Fibroblast of lung (primary cell): Measurements from ENCODE around the gene TMEM272. TPM values are rescaled to one million over a fixed set of nuclear protein-coding genes. Genes with fewer than 3 reads are reported as not detected.
A peak's percentile ranks its signal among the peaks of the same experiment; 100 is the strongest.

Source experiments
- DNase-seq, 2 donors: peaks; one replicate each; pipeline versions ENCODE4 v3.0.0 to v3.0.0-alpha.2; 2010; ENCODE audit warnings: low read depth in 2 of 2
- H2AFZ ChIP-seq: 2 replicates; pipeline ENCODE4 v1.5.1; 2012; ENCODE audit warnings: low read length, control low read depth, inconsistent platforms
- H3K27ac ChIP-seq: 2 replicates; pipeline ENCODE4 v1.5.1; 2011; ENCODE audit warnings: low read length, control low read depth; ENCODE audit not compliant: insufficient read depth
- H3K27me3 ChIP-seq: 2 replicates; pipeline ENCODE4 v1.5.1; 2011; ENCODE audit warnings: mild to moderate bottlenecking, low read length; ENCODE audit not compliant: control insufficient read depth, insufficient read depth
- H3K36me3 ChIP-seq: 2 replicates; pipeline ENCODE4 v1.5.1; 2011; ENCODE audit warnings: low read length; ENCODE audit not compliant: control insufficient read depth, insufficient read depth
- H3K4me1 ChIP-seq: 2 replicates; pipeline ENCODE4 v1.5.1; 2011; ENCODE audit warnings: low read length; ENCODE audit not compliant: control insufficient read depth, insufficient read depth; ENCODE audit errors: extremely low read depth
- H3K4me2 ChIP-seq: 2 replicates; pipeline ENCODE4 v1.5.1; 2011; ENCODE audit warnings: low read length, control low read depth; ENCODE audit not compliant: insufficient read depth; ENCODE audit errors: extremely low read depth
- H3K4me3 ChIP-seq, 4 experiments: fragments of 200-600 bp in 1 of 4; sonication (generic) in 1 of 4; replicated peaks in 1 of 4; 2 replicates each; pipeline ENCODE4 v1.5.1; 2011 to 2016; ENCODE audit warnings: low read length in 4 of 4, low read depth in 3 of 4, mild to moderate bottlenecking in 3 of 4, control low read depth in 2 of 4, inconsistent platforms in 1 of 4, mixed read lengths in 1 of 4; ENCODE audit not compliant: insufficient read depth in 1 of 4; ENCODE audit errors: control extremely low read depth in 1 of 4
- H3K79me2 ChIP-seq: 2 replicates; pipeline ENCODE4 v1.5.1; 2012; ENCODE audit warnings: mild to moderate bottlenecking, low read length, inconsistent platforms; ENCODE audit not compliant: control insufficient read depth, insufficient read depth
- H3K9ac ChIP-seq: 2 replicates; pipeline ENCODE4 v1.5.1; 2011; ENCODE audit warnings: mild to moderate bottlenecking, low read length, control low read depth; ENCODE audit not compliant: insufficient read depth
- H3K9me3 ChIP-seq: 2 replicates; pipeline ENCODE4 v1.5.1; 2012; ENCODE audit warnings: low read depth, low read length; ENCODE audit not compliant: control insufficient read depth, insufficient read depth
- H4K20me1 ChIP-seq: 2 replicates; pipeline ENCODE4 v1.5.1; 2011; ENCODE audit warnings: low read length; ENCODE audit not compliant: control insufficient read depth, insufficient read depth; ENCODE audit errors: extremely low read depth
- EZH2 ChIP-seq: IDR thresholded peaks from 2 replicates; pipeline ENCODE4 v1.5.1; 2012; ENCODE audit warnings: low read length, control low read depth, mild to moderate bottlenecking; ENCODE audit errors: missing control alignments
- polyA plus RNA-seq, 2 donors: library from polyadenylated mRNA; depleted of rRNA in 1 of 2; stranded (reverse) in 1 of 2; unstranded in 1 of 2; fragments of >200 nt; gene quantifications; 2 replicates each; pipeline ENCODE4 v1.2.1, GENCODE V29; 2011 to 2012; ENCODE audit warnings: missing spikeins in 1 of 2
- total RNA-seq: library from RNA; depleted of rRNA; stranded (reverse); fragments of >200 nt; gene quantifications from 2 replicates; pipeline ENCODE4 v1.2.1, GENCODE V29; 2014
- TF ChIP-seq, protein P1 (sequence below), 2 donors: IDR thresholded peaks in 1 of 2; conservative IDR thresholded peaks in 1 of 2; 1 replicate in 1 of 2; 2 replicates in 1 of 2; pipeline ENCODE4 v1.5.1; 2011 to 2012; ENCODE audit warnings: low read length in 2 of 2, control low read depth in 1 of 2, inconsistent platforms in 1 of 2, low read depth in 1 of 2, mild to moderate bottlenecking in 1 of 2

TMEM272 gene
- total and polyA plus RNA-seq, 2 donors (not counting 1 experiment from before 2014, with no cell fraction given): not detected

DNA sequence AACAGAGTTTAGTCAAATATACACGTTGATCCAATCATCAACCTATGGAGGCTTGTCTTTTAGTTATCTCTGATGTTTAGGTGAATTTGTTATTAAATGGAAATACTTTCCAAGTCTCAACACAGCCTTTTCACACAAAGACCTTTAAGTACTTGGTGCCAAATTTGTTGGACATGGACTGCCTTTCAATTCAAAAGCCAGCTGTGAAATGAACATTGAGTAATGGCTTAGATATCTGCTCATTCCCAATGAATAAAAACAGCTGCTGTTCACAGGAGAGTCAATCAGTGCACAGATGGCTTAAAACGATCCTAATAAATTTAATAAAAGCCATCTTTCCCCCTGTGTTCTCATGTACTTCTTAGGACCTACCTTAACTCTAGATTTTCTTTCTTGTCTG is 21.1 kb downstream of the TMEM272 start:
- Histone ChIP-seq H3K4me1 (no peaks in the 10 kb centered on the region), H3K4me3 (no peak overlapping the region), H3K9me3 (no peaks in the 10 kb centered on the region), H3K79me2 (no peaks in the 10 kb centered on the region), H3K9ac (no peak overlapping the region), H3K4me2 (no peak overlapping the region), H4K20me1 (no peaks in the 10 kb centered on the region), H3K27me3 (peaks cover 30% of the 10 kb centered on the region), H2AFZ (no peak overlapping the region), H3K36me3 (no peaks in the 10 kb centered on the region), H3K27ac (no peak overlapping the region)
- TF ChIP-seq EZH2: no peak
- TF ChIP-seq, protein P1, sequence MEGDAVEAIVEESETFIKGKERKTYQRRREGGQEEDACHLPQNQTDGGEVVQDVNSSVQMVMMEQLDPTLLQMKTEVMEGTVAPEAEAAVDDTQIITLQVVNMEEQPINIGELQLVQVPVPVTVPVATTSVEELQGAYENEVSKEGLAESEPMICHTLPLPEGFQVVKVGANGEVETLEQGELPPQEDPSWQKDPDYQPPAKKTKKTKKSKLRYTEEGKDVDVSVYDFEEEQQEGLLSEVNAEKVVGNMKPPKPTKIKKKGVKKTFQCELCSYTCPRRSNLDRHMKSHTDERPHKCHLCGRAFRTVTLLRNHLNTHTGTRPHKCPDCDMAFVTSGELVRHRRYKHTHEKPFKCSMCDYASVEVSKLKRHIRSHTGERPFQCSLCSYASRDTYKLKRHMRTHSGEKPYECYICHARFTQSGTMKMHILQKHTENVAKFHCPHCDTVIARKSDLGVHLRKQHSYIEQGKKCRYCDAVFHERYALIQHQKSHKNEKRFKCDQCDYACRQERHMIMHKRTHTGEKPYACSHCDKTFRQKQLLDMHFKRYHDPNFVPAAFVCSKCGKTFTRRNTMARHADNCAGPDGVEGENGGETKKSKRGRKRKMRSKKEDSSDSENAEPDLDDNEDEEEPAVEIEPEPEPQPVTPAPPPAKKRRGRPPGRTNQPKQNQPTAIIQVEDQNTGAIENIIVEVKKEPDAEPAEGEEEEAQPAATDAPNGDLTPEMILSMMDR (conservative IDR thresholded peaks at IDR 0.05 in 1 of 2, IDR thresholded peaks at IDR 0.05 in 1 of 2; ENCODE audit: low read depth in 1 of 2, low read length in 2 of 2): no peak
- no peak for DNase-seq

- H3K27ac ChIP-seq: no peak overlapping the region
- no peaks in the 10 kb centered on the region for H3K9me3 ChIP-seq
- no peaks in the 10 kb centered on the region for H3K79me2 ChIP-seq
- H3K9ac ChIP-seq: no peak overlapping the region
- H3K4me1 ChIP-seq: no peaks in the 10 kb centered on the region
- no peaks in the 10 kb centered on the region for H3K36me3 ChIP-seq
- peaks cover 31% of the 10 kb centered on the region for H3K27me3 ChIP-seq
- H3K4me2 ChIP-seq: no peak overlapping the region
- H3K4me3 ChIP-seq: no peak overlapping the region
- H2AFZ ChIP-seq: no peak overlapping the region
- DNase-seq: peak in 1 of 2 donors; percentile 27
- TF ChIP-seq, protein P1 (conservative IDR thresholded peaks at IDR 0.05 in 1 of 2, IDR thresholded peaks at IDR 0.05 in 1 of 2; ENCODE audit: low read depth in 1 of 2, low read length in 2 of 2): no peak
- TF ChIP-seq EZH2: no peak
- no peaks in the 10 kb centered on the region for H4K20me1 ChIP-seq
These were observed 21.6 kb downstream of the TMEM272 start for GRCh38 chr13:51823359-51823758.

DNA sequence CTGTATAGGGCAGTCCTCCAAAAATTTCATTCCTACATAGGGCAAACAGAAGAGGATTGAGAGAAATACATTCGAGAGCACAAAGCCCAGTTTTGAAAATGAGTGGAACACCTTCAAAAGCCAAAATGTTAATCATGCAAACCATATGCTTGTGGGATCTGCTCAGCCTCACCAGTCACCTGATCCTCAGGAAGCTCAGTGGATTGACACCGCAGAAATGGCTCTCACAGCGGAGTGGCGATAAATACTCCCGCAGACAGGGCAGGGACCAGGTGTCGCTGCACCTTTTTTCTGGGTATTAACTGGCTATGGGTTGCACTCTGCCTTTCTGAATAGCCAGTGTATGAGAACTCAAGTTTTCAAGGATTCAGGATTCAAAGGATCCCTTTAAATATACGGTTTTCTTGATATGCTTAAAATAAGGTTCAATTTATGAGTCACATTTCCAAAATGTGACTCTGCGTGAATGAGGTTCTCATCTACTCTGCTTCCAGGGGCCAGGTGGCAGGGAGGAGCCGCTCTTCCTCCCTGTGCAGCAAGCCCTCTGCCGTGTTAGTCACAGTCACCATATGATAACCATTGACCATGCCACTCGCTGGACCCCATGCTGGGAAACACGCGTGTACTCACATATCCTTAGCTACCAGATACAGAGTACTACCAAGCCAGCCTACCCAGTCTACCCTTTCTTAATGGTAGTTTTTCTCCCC is 22.7 kb downstream of the TMEM272 start:
- no peak overlapping the region for H3K9ac ChIP-seq
- H3K9me3 ChIP-seq: no peaks in the 10 kb centered on the region
- no peak for DNase-seq
- no peak for TF ChIP-seq EZH2
- TF ChIP-seq, protein P1 (conservative IDR thresholded peaks at IDR 0.05 in 1 of 2, IDR thresholded peaks at IDR 0.05 in 1 of 2; ENCODE audit: low read depth in 1 of 2, low read length in 2 of 2): no peak
- H3K4me1 ChIP-seq: no peaks in the 10 kb centered on the region
- no peak overlapping the region for H2AFZ ChIP-seq
- no peak overlapping the region for H3K4me3 ChIP-seq
- no peaks in the 10 kb centered on the region for H3K36me3 ChIP-seq
- no peak overlapping the region for H3K27ac ChIP-seq
- no peak overlapping the region for H3K4me2 ChIP-seq
- H3K27me3 ChIP-seq: peaks cover 31% of the 10 kb centered on the region
- no peaks in the 10 kb centered on the region for H3K79me2 ChIP-seq
- H4K20me1 ChIP-seq: no peaks in the 10 kb centered on the region
